Head of caudate nucleus (tissue), 42 donors: Measurements from ENCODE around the gene GPLD1.

Experiments
- DNase-seq, 42 donors: peaks; one replicate each; pipeline versions ENCODE4 v3.0.0 to v3.0.0-alpha.2; 2020 to 2021; ENCODE audit warnings: mixed read lengths in 7 of 42
- intact Hi-C: fragments of 100-400 bp; cut with DNase I; formaldehyde crosslinking; loops from one replicate; pipeline ENCODE4 v1.15.0; 2022

Gene GPLD1

GRCh38 chr6:24464253-24465038 lies 24.9 kb downstream of the GPLD1 start:
- DNase-seq, result no peak
- intact Hi-C loops, result no loop called here

DNA sequence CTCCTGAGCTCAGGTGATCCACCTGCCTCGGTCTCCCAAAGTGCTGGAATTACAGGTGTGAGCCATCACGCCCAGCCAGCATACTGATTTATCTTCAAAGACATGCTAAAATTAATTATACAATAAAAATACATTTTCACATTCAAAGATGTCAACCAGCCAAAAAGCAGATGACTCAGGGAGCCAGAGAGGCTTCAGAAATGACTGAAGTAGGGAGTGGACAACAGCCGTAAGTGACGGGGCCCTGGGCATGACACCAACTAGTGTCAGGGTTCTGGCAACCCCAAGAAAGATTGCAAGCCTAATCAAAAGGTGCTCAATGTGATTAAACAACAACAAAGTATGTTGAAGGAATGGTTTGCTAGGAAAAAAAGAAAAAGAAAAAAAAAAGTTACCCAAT lies 28.4 kb downstream of the GPLD1 start:
- DNase-seq, result no peak
- intact Hi-C loops, result no loop called here

GRCh38 chr6:24458941-24459340 lies 30.4 kb downstream of the GPLD1 start:
- intact Hi-C loops, result no loop called here
- no peak for DNase-seq

DNA sequence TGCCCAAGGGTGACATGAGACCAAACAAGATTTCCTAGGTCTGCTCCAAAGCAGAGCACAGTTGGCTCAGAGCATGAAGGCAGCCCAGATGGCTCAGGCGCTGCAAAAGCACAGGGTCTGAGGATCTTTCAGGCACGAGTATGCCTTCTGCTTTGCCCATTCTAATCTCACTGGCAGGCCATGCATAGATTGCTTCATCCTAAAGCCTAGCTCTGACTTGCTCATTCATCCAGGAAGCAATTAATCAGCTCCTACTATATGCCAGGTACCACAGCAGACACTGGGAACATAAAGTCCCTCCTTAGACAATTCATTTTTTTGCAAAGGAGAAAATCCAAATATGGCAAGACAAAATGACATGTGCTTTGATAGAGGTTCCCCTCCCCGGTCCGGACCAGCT lies 31.2 kb downstream of the GPLD1 start:
- intact Hi-C loops, result no loop called here
- DNase-seq, result no peak

DNA sequence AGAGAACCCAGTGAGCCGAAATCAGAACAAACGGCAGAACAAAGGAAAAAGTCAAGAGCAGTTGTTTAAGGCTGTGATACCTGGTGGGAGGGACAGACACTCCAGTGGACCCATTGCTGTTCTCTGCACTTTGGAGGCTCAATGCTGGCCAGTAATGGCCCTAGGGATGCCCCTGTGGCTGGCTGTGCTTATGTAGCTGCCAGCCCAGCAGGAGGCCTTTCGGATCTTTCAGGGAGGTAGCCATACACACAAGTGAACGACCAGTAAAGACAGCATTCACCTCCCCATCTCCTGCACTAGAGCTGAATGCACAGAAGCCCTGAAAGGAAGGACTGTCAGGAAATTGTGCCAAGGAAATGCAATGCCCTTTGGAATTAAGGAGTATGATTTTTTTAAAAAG lies 34.3 kb downstream of the GPLD1 start:
- intact Hi-C loops, result no loop called here
- no peak for DNase-seq

DNA sequence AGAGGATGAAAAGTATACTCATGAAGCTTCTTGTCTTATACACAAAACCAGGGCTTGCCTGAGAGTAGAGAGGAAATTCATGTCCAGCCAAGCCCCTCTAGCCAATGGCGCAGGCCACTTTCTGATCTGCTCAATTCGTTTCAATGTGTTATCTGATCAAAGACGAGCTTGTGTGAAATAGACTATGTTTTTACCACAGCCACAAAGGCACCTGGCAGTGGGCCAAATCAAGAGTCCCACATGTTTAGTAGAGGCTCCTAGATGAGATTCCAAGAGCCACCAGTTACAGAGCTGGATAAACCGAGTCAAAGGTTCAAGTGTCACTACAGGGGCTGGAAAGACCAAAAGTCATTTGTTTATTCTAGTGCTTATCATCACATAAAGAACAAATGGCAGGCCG lies 34.9 kb downstream of the GPLD1 start:
- intact Hi-C loops, result no loop called here
- peak in 2 of 42 donors; percentile 7 to 28 for DNase-seq

- DNase-seq, result no peak
- intact Hi-C loops, result no loop called here
These were observed 35.5 kb downstream of the GPLD1 start for GRCh38 chr6:24453921-24454320.

- intact Hi-C loops, result no loop called here
- no peak for DNase-seq
These were observed 37.6 kb downstream of the GPLD1 start for GRCh38 chr6:24451581-24452388.

DNA sequence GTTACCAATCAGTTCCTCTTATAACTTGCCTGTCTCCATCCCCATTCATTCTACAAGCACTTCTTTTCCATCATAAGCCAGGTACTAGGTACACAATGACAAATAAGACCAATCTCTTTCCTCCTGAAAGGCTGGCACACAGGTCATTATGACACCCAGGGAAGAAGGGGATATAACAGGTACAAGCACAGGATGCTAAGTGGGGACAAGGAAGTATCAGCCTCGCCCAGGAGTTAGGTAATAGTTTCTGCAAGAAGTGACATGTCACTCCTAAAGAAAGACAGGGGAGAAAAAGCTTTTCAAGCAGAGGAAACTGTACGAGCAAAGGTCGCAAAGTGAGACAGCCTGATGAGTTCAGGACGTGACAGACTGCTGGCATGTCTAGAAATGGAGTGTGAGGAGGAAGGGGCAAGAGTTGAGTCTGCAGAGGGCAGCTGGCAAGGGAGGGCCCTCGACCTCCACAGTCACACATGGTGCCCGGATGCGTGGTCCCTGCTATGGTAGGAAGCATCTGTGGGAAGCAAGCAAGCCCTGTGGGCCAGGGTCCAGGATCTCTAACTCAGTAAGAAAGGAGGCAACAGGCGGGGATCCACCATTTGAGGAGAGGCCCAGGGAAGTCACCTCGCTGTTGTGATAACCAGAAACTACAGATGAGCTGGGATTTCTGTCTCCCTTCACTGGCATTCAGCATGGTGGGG lies 40.4 kb downstream of the GPLD1 start:
- intact Hi-C loops, result no loop called here
- DNase-seq, result no peak

- intact Hi-C loops, result no loop called here
- DNase-seq, result no peak
These were observed 41.0 kb downstream of the GPLD1 start for GRCh38 chr6:24448396-24448795.

GRCh38 chr6:24446670-24447069 lies 42.7 kb downstream of the GPLD1 start:
- DNase-seq, result no peak
- intact Hi-C loops, result no loop called here

DNA sequence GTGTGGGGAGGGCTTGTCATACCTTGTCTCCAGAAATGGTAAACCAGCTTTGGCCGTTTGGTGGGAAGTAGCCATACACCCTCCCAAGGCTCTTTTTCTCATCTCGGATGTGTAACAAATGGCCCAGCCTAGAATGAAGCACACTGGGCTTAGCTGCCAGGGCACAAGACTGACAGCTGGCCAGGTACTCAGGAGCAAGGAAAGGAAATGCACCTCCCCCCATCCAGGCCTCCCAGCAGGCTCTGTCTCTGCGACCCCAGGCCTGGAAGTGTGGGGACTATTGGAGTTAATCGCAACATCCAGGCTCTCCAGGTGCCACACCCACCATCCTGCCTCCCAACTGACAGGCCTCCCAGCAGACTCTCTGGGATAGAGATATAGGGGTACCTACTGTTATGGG lies 43.7 kb downstream of the GPLD1 start:
- no peak for DNase-seq
- intact Hi-C loops, result no loop called here

DNA sequence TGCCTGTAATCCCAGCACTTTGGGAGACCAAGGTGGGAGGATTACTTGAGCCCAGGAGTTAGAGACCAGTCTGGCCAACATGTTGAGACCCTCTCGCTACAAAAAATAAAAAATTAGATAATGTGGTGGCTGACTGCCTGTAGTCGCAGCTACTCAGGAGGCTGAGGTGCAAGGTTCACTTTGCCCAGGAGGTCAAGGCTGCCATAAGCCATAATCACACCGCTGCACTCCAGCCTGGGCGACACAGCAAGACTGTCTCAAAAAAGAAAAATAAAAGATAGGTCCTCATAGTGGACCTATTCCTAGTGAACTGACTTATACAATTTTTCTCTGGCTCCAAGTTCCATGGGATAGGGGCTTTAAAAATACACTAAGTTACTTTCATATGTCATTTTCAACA lies 44.8 kb downstream of the GPLD1 start:
- DNase-seq, result no peak
- intact Hi-C loops, result no loop called here

DNA sequence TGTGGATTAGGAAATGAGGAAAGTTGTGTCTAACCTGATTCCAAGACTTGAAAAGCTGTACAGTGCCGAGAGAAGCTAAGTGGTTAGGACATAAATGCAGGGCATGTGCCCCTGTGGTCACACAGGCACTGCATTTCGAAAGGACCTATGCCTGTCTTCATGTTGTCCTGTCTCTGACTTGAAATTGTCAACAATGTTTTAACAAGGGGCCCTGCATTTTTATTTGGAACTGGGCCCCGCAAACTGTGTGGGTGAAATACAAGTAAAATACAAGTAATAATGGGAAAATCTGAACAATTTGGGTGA lies 47.8 kb downstream of the GPLD1 start:
- intact Hi-C loops, result no loop called here
- DNase-seq, result no peak

DNA sequence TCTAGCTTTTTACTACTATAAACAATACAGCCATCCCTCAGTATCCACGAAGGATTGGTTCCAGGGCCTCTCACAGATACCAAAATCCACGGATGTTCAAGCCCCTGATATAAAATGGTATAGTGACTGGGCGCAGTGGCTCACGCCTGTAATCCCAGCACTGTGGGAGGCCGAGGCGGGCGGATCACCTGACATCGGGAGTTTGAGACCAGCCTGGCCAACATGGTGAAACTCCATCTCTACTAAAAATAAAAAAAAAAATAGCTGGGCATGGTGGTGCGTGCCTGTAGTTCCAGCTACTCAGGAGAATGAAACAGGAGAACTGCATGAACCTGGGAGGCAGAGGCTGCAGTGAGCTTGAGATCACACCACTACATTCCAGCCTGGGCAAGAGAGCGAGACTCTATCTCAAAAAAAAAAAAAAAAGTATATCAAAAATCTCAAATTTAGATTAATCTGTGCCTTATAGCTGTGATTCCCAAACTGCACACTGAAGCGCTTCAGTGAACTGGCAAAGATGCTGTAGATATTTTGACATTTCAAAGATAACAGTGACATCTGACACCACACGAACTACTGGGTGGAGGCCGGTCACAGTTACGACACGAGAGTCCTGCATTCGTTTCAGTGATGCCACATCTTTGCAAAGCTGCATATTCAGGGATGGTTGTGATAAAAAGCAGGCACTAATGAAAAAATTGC lies 48.3 kb downstream of the GPLD1 start:
- no peak for DNase-seq
- intact Hi-C loops, result no loop called here

DNA sequence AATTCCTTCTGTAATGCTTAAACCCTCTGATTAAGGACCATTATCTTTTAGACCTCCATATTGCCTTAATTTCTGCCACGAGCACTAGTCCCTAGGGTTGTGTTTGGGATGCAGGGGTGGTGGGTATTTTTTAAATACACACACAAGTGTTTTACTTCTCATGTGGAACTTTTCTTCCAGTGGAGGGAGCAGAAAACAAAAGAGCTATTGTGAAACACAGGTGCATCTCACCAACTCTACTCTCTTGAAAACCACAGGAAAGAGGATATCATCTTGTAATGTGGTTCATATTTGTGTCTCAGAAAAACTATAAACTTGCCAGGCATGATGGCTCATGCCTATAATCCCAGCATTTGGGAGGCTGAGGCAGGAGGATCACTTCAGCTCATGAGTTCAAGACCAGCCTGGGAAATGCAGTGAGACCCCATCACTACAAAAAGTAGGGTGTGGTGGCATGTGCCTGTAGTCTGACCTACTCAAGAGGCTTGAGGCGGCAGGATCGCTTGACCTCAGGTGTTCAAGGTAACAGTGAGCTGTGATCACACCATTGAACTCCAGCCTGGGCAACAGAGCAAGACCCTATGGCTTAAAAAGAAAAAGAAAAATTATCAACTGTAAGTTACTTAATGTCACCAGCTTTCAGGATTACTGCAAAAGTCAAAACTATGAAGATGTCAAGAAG lies 49.4 kb downstream of the GPLD1 start:
- intact Hi-C loops, result no loop called here
- no peak for DNase-seq

DNA sequence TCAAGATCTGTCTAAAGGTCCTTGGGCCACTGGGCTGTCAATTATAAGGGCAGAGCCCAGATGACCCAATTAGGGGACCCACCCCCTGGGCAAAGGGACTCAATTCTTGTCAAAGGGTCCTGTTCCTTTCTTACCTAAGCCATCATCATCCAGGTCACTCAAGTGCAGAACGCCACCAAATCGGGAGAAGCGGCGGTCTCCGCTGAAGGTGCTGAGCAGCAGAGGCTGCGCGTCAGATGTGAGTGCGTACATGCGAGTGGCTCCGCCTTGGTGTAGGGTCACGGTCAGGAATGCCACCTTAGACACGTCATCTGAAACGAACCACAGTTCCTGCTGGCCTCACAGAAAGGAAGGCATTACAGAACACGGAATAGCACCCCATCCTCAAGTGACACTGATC lies 52.4 kb downstream of the GPLD1 start:
- DNase-seq, result no peak
- intact Hi-C loops, result no loop called here

GRCh38 chr6:24432611-24433010 lies 56.8 kb downstream of the GPLD1 start:
- intact Hi-C loops, result no loop called here
- peak in 1 of 42 donors; percentile 36 for DNase-seq

- peak in 7 of 42 donors; percentile 10 to 43 (median 20) for DNase-seq
- intact Hi-C loops, result no loop called here
These were observed 58.3 kb downstream of the GPLD1 start for GRCh38 chr6:24431045-24431451.
